RWPE1 (cell line): ENCODE results near the gene HIC1.

Source experiments
- CTCF ChIA-PET: fragments of 350-600 bp; sonication (Branson Sonifier 250); formaldehyde crosslinking; extraction: SDS; loops from one replicate; lab custom pipeline; 2021; lab: Yijun Ruan, JAX
- POLR2A ChIA-PET: fragments of 400-600 bp; formaldehyde crosslinking; extraction: SDS; loops from one replicate; lab custom pipeline; 2020; ENCODE audit warnings: antibody characterized with exemption; ENCODE audit not compliant: low non-redundant PET; lab: Yijun Ruan, JAX
- DNase-seq: peaks from one replicate; pipeline ENCODE4 v3.0.0; 2012; ENCODE audit warnings: low spot score
- H3K27ac ChIP-seq: fragments of 450-650 bp; 2 replicates; pipeline ENCODE4 v1.5.1; 2017
- CTCF ChIP-seq: fragments of 450-650 bp; conservative IDR thresholded peaks from 2 replicates; pipeline ENCODE4 v1.5.1; 2017; ENCODE audit warnings: low read depth, mild to moderate bottlenecking

The HIC1 gene

GRCh38 chr17:2075336-2076086 lies 20.6 kb downstream of the HIC1 start:
- POLR2A ChIA-PET: no interaction called here
- DNase-seq: no peak
- CTCF ChIA-PET: interaction anchor here (0.7 to 1.3 kb wide), 2 partner anchors 169 to 196 kb away, joined by 3 read pairs; no protein-coding TSS in a partner anchor

GRCh38 chr17:2076087-2076984 lies 21.4 kb downstream of the HIC1 start:
- POLR2A ChIA-PET: no interaction called here
- no peak for DNase-seq
- CTCF ChIA-PET: interaction anchor here (0.6 to 1.3 kb wide), 3 partner anchors 22 to 195 kb away, joined by 3 read pairs; partner anchors contain the start of gene HIC1
- no peak for TF ChIP-seq CTCF
- H3K27ac ChIP-seq: peak overlapping the region; percentile 76

More at GRCh38 chr17:2075336-2076086, 20.6 kb downstream of the HIC1 start:
- TF ChIP-seq CTCF: no peak
- H3K27ac ChIP-seq: peak overlapping the region; percentile 76

GRCh38 chr17:2077040-2077439 lies 22.1 kb downstream of the HIC1 start:
- no peak for TF ChIP-seq CTCF
- CTCF ChIA-PET: interaction anchor here (0.6 kb wide), 1 partner anchor 22 kb away, joined by 3 read pairs; the partner anchor contains the start of gene HIC1
- peak overlapping the region; percentile 76 for H3K27ac ChIP-seq
- no peak for DNase-seq
- POLR2A ChIA-PET: no interaction called here

- CTCF ChIA-PET: no interaction called here
- TF ChIP-seq CTCF: no peak
- peak; percentile 63 for DNase-seq
- POLR2A ChIA-PET: no interaction called here
- H3K27ac ChIP-seq: peak overlapping the region; percentile 57
These were observed 26.7 kb downstream of the HIC1 start for GRCh38 chr17:2081564-2081963.

GRCh38 chr17:2082003-2082781 lies 27.3 kb downstream of the HIC1 start:
- ChIA-PET POLR2A (no interaction called here), CTCF (no interaction called here)
- no peak for DNase-seq
- peak overlapping the region; percentile 57 for H3K27ac ChIP-seq
- no peak for TF ChIP-seq CTCF
